HEK293 (cell line): ENCODE data around the gene WDR73.

Source experiments
- CTCF ChIA-PET: fragments of 350-600 bp; formaldehyde crosslinking; extraction: SDS; loops from one replicate; lab custom pipeline; 2021; ENCODE audit warnings: antibody characterized with exemption; lab: Yijun Ruan, JAX
- POLR2A ChIA-PET: fragments of 300-600 bp; formaldehyde crosslinking; extraction: SDS; loops from one replicate; lab custom pipeline; 2020; ENCODE audit warnings: antibody characterized with exemption, inconsistent platforms; lab: Yijun Ruan, JAX
- H3K27ac ChIP-seq: fragments of 200-500 bp; sonication (Bioruptor generic); 2 replicates; pipeline ENCODE4 v1.5.1; 2014; ENCODE audit warnings: low read depth, low read length, control low read depth, inconsistent platforms; ENCODE audit errors: extremely low read depth
- H3K36me3 ChIP-seq, 2 experiments: fragments of 200-500 bp in 1 of 2; sonication (Bioruptor generic) in 1 of 2; 1 replicate in 1 of 2; 2 replicates in 1 of 2; pipeline ENCODE4 v1.5.1; 2014 to 2017; ENCODE audit warnings: inconsistent platforms in 2 of 2, low read length in 2 of 2; ENCODE audit not compliant: control insufficient read depth in 2 of 2, insufficient read depth in 1 of 2
- H3K4me1 ChIP-seq: fragments of 200-500 bp; sonication (Bioruptor generic); 2 replicates; pipeline ENCODE4 v1.5.1; 2014; ENCODE audit warnings: mild to moderate bottlenecking, low read length, inconsistent platforms; ENCODE audit not compliant: control insufficient read depth, insufficient read depth
- H3K4me3 ChIP-seq: 2 replicates; pipeline ENCODE4 v1.5.1; 2011; ENCODE audit warnings: low read depth, mild to moderate bottlenecking, control low read depth, low read length, moderate library complexity
- H3K9me3 ChIP-seq: fragments of 200-500 bp; sonication (Bioruptor generic); 2 replicates; pipeline ENCODE4 v1.5.1; 2014; ENCODE audit warnings: low read depth, low read length, inconsistent platforms; ENCODE audit not compliant: control insufficient read depth, insufficient read depth
- IKZF3 ChIP-seq: fragments of 450-650 bp; IDR thresholded peaks from 2 replicates; pipeline ENCODE4 v1.5.0; 2018; ENCODE audit warnings: missing biosample characterization, mild to moderate bottlenecking, missing genetic modification characterization, moderate library complexity
- KLF10 ChIP-seq: fragments of 450-650 bp; IDR thresholded peaks from 2 replicates; pipeline ENCODE4 v1.5.1; 2018; ENCODE audit warnings: missing biosample characterization, mild to moderate bottlenecking, missing genetic modification characterization
- KLF7 ChIP-seq: fragments of 450-650 bp; formaldehyde crosslinking; IDR thresholded peaks from 2 replicates; pipeline ENCODE4 v1.5.1; 2016; ENCODE audit warnings: missing biosample characterization, missing genetic modification characterization, borderline replicate concordance
- KLF8 ChIP-seq: fragments of 450-650 bp; formaldehyde crosslinking; IDR thresholded peaks from 2 replicates; pipeline ENCODE4 v1.5.1; 2016; ENCODE audit warnings: missing biosample characterization, missing genetic modification characterization
- SP7 ChIP-seq: fragments of 450-650 bp; formaldehyde crosslinking; IDR thresholded peaks from 2 replicates; pipeline ENCODE4 v1.5.1; 2016; ENCODE audit warnings: missing biosample characterization, missing genetic modification characterization
- YY1 ChIP-seq: fragments of 450-650 bp; formaldehyde crosslinking; IDR thresholded peaks from 2 replicates; pipeline ENCODE4 v1.5.1; 2018; ENCODE audit warnings: missing biosample characterization, missing genetic modification characterization
- ZBTB21 ChIP-seq: fragments of 450-650 bp; formaldehyde crosslinking; IDR thresholded peaks from 2 replicates; pipeline ENCODE4 v1.5.1; 2017; ENCODE audit warnings: missing biosample characterization, missing genetic modification characterization
- ZBTB48 ChIP-seq: fragments of 450-650 bp; formaldehyde crosslinking; IDR thresholded peaks from 2 replicates; pipeline ENCODE4 v1.5.1; 2016; ENCODE audit warnings: missing biosample characterization, missing genetic modification characterization
- ZNF10 ChIP-seq: fragments of 450-650 bp; formaldehyde crosslinking; IDR thresholded peaks from 2 replicates; pipeline ENCODE4 v1.5.1; 2017; ENCODE audit warnings: missing biosample characterization, missing genetic modification characterization
- ZNF324 ChIP-seq: fragments of 450-650 bp; formaldehyde crosslinking; IDR thresholded peaks from 2 replicates; pipeline ENCODE4 v1.5.1; 2016; ENCODE audit warnings: missing biosample characterization, missing genetic modification characterization
- ZNF341 ChIP-seq: fragments of 450-650 bp; formaldehyde crosslinking; IDR thresholded peaks from 2 replicates; pipeline ENCODE4; 2016; ENCODE audit warnings: low read depth, missing biosample characterization, missing genetic modification characterization
- ZNF404 ChIP-seq: fragments of 450-650 bp; formaldehyde crosslinking; IDR thresholded peaks from 2 replicates; pipeline ENCODE4 v1.5.1; 2017; ENCODE audit warnings: missing biosample characterization, missing genetic modification characterization
- ZNF501 ChIP-seq: fragments of 450-650 bp; formaldehyde crosslinking; IDR thresholded peaks from 2 replicates; pipeline ENCODE4 v1.5.1; 2016; ENCODE audit warnings: missing biosample characterization, missing genetic modification characterization
- ZNF514 ChIP-seq: fragments of 450-650 bp; formaldehyde crosslinking; IDR thresholded peaks from 2 replicates; pipeline ENCODE4 v1.5.1; 2016; ENCODE audit warnings: missing biosample characterization, missing genetic modification characterization
- ZNF521 ChIP-seq: fragments of 450-650 bp; formaldehyde crosslinking; IDR thresholded peaks from 2 replicates; pipeline ENCODE4 v1.5.1; 2017; ENCODE audit warnings: missing biosample characterization, mild to moderate bottlenecking, missing genetic modification characterization
- ZNF660 ChIP-seq: fragments of 450-650 bp; IDR thresholded peaks from 2 replicates; pipeline ENCODE4 v1.5.1; 2018; ENCODE audit warnings: missing biosample characterization, mild to moderate bottlenecking, missing genetic modification characterization
- ZNF670 ChIP-seq: fragments of 450-650 bp; formaldehyde crosslinking; IDR thresholded peaks from 2 replicates; pipeline ENCODE4 v1.5.1; 2016; ENCODE audit warnings: missing biosample characterization, missing genetic modification characterization, low read depth
- ZNF677 ChIP-seq: fragments of 450-650 bp; IDR thresholded peaks from 2 replicates; pipeline ENCODE4 v1.5.0; 2018; ENCODE audit warnings: missing biosample characterization, mild to moderate bottlenecking, missing genetic modification characterization, moderate library complexity
- ZNF701 ChIP-seq: fragments of 450-650 bp; formaldehyde crosslinking; IDR thresholded peaks from 2 replicates; pipeline ENCODE4 v1.5.1; 2016; ENCODE audit warnings: missing biosample characterization, missing genetic modification characterization
- ZNF776 ChIP-seq: fragments of 450-650 bp; formaldehyde crosslinking; IDR thresholded peaks from 2 replicates; pipeline ENCODE4 v1.5.0; 2017; ENCODE audit warnings: missing biosample characterization, missing genetic modification characterization, borderline replicate concordance
- ZNF792 ChIP-seq: fragments of 450-650 bp; formaldehyde crosslinking; IDR thresholded peaks from 2 replicates; pipeline ENCODE4 v1.5.1; 2016; ENCODE audit warnings: missing biosample characterization, missing genetic modification characterization
- ZSCAN30 ChIP-seq: fragments of 450-650 bp; IDR thresholded peaks from 2 replicates; pipeline ENCODE4 v1.5.1; 2018; ENCODE audit warnings: missing biosample characterization, mild to moderate bottlenecking, missing genetic modification characterization, moderate library complexity
- ZXDB ChIP-seq: fragments of 450-650 bp; formaldehyde crosslinking; IDR thresholded peaks from 2 replicates; pipeline ENCODE4 v1.5.1; 2016; ENCODE audit warnings: missing biosample characterization, missing genetic modification characterization
- TF ChIP-seq, protein P1 (sequence below): fragments of 450-650 bp; formaldehyde crosslinking; IDR thresholded peaks from 2 replicates; pipeline ENCODE4 v1.5.1; 2016; ENCODE audit warnings: missing biosample characterization, missing genetic modification characterization
- TF ChIP-seq, protein P2 (sequence below): fragments of 450-650 bp; formaldehyde crosslinking; IDR thresholded peaks from 2 replicates; pipeline ENCODE4 v1.5.1; 2017; ENCODE audit warnings: missing biosample characterization, missing genetic modification characterization
- TF ChIP-seq, protein P3 (sequence below): fragments of 450-650 bp; formaldehyde crosslinking; IDR thresholded peaks from 2 replicates; pipeline ENCODE4 v1.5.0; 2017; ENCODE audit warnings: missing biosample characterization, missing genetic modification characterization, borderline replicate concordance
- TF ChIP-seq, protein P4 (sequence below): fragments of 450-650 bp; formaldehyde crosslinking; IDR thresholded peaks from 2 replicates; pipeline ENCODE4 v1.5.1; 2016; ENCODE audit warnings: missing biosample characterization, missing genetic modification characterization, borderline replicate concordance

WDR73 gene

DNA sequence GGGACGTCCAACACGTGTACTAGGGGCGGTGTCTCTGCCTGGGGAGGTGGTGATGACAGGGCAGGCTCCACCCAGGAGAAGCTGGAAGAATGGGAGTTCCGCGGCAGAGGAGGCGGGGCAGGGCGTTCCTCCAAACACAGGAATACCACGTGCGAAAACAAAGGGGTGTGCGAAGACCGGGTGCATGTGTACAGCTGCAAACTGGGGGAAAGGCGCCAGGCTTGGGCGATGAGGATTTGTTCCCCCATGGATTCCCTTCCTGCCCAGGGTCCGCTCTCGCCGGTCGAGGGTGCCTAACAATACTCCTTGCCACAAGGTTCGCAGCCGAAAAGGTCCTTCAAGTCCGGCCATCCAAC is 53.8 kb downstream of the WDR73 start (continued):
- TF ChIP-seq, protein P1, sequence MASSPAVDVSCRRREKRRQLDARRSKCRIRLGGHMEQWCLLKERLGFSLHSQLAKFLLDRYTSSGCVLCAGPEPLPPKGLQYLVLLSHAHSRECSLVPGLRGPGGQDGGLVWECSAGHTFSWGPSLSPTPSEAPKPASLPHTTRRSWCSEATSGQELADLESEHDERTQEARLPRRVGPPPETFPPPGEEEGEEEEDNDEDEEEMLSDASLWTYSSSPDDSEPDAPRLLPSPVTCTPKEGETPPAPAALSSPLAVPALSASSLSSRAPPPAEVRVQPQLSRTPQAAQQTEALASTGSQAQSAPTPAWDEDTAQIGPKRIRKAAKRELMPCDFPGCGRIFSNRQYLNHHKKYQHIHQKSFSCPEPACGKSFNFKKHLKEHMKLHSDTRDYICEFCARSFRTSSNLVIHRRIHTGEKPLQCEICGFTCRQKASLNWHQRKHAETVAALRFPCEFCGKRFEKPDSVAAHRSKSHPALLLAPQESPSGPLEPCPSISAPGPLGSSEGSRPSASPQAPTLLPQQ (tag by site-specific recombination): peak; percentile 77
- peak; percentile 91 for TF ChIP-seq KLF10 (tag by site-specific recombination)
- no peak for TF ChIP-seq YY1 (tag by site-specific recombination)
- TF ChIP-seq IKZF3 (tag by site-specific recombination): peak; percentile 87
- TF ChIP-seq, protein P2, sequence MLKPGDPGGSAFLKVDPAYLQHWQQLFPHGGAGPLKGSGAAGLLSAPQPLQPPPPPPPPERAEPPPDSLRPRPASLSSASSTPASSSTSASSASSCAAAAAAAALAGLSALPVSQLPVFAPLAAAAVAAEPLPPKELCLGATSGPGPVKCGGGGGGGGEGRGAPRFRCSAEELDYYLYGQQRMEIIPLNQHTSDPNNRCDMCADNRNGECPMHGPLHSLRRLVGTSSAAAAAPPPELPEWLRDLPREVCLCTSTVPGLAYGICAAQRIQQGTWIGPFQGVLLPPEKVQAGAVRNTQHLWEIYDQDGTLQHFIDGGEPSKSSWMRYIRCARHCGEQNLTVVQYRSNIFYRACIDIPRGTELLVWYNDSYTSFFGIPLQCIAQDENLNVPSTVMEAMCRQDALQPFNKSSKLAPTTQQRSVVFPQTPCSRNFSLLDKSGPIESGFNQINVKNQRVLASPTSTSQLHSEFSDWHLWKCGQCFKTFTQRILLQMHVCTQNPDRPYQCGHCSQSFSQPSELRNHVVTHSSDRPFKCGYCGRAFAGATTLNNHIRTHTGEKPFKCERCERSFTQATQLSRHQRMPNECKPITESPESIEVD (tag by site-specific recombination): no peak
- TF ChIP-seq ZNF10: 0 out of 2 replicates have a peak, but pooled peaks have one; percentile 8
- TF ChIP-seq ZSCAN30 (tag by site-specific recombination): 0 out of 2 replicates have a peak, but pooled peaks have one; percentile 35
- 0 out of 2 replicates have a peak, but pooled peaks have one; percentile 27 for TF ChIP-seq KLF8
- peak; percentile 47; the same call in 1 of the 2 replicates for TF ChIP-seq KLF7
- no peak for TF ChIP-seq ZNF670 (tag by site-specific recombination)
- peak; percentile 66; the same call in 1 of the 2 replicates for TF ChIP-seq ZNF324 (tag by site-specific recombination)
- no peak for TF ChIP-seq ZNF404
- peak; percentile 91 for TF ChIP-seq ZBTB48 (tag by site-specific recombination)
- no peak for TF ChIP-seq ZNF514 (tag by site-specific recombination)
- peak; percentile 36; the same call in 1 of the 2 replicates for TF ChIP-seq ZNF660 (tag by site-specific recombination)
- peak; percentile 33; the same call in 1 of the 2 replicates for TF ChIP-seq ZNF501 (tag by site-specific recombination)
- TF ChIP-seq SP7 (tag by site-specific recombination): peak; percentile 18; the same call in 1 of the 2 replicates
- TF ChIP-seq, protein P3, sequence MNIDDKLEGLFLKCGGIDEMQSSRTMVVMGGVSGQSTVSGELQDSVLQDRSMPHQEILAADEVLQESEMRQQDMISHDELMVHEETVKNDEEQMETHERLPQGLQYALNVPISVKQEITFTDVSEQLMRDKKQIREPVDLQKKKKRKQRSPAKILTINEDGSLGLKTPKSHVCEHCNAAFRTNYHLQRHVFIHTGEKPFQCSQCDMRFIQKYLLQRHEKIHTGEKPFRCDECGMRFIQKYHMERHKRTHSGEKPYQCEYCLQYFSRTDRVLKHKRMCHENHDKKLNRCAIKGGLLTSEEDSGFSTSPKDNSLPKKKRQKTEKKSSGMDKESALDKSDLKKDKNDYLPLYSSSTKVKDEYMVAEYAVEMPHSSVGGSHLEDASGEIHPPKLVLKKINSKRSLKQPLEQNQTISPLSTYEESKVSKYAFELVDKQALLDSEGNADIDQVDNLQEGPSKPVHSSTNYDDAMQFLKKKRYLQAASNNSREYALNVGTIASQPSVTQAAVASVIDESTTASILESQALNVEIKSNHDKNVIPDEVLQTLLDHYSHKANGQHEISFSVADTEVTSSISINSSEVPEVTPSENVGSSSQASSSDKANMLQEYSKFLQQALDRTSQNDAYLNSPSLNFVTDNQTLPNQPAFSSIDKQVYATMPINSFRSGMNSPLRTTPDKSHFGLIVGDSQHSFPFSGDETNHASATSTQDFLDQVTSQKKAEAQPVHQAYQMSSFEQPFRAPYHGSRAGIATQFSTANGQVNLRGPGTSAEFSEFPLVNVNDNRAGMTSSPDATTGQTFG (tag by site-specific recombination): no peak

DNA sequence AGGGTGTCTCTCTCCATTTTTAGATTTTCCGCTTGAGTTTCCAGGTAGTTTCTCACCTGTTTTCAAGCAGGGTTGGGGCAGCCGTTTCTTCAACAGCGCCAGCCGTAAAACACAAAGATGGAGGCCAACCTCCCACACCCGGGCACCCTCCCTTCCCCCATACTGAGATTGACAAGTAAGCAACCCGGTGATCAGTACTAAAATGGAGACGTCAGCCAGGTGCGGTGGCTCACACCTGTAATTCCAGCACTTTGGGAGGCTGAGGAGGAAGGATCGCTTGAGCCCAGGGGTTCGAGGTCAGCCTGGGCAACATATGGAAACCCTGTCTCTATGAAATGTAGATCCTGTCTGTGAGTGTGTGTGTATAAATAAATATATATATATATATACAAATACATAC is 54.2 kb downstream of the WDR73 start:
- Histone ChIP-seq H3K36me3 (peaks cover 0 to 10% of the 10 kb centered on the region in 2 experiments; a peak in 2 of 3 replicates), H3K9me3 (no peaks in the 10 kb centered on the region), H3K4me1 (peaks cover 16% of the 10 kb centered on the region), H3K27ac (no peak overlapping the region), H3K4me3 (no peak overlapping the region)
- CTCF ChIA-PET: interaction anchor here (0.8 to 3.8 kb wide), 28 partner anchors 9 to 569 kb away, joined by 3 to 29 read pairs (median 5); partner anchors contain the start of gene WDR73
- POLR2A ChIA-PET: interaction anchor here (0.8 to 2.6 kb wide), 7 partner anchors 24 to 131 kb away, joined by 3 to 29 read pairs (median 5); partner anchors contain the start of genes SEC11A and WDR73
- TF ChIP-seq ZNF792 (tag by site-specific recombination): no peak
- no peak for TF ChIP-seq ZNF776
- TF ChIP-seq ZNF677 (tag by site-specific recombination): no peak
- TF ChIP-seq, protein P4, sequence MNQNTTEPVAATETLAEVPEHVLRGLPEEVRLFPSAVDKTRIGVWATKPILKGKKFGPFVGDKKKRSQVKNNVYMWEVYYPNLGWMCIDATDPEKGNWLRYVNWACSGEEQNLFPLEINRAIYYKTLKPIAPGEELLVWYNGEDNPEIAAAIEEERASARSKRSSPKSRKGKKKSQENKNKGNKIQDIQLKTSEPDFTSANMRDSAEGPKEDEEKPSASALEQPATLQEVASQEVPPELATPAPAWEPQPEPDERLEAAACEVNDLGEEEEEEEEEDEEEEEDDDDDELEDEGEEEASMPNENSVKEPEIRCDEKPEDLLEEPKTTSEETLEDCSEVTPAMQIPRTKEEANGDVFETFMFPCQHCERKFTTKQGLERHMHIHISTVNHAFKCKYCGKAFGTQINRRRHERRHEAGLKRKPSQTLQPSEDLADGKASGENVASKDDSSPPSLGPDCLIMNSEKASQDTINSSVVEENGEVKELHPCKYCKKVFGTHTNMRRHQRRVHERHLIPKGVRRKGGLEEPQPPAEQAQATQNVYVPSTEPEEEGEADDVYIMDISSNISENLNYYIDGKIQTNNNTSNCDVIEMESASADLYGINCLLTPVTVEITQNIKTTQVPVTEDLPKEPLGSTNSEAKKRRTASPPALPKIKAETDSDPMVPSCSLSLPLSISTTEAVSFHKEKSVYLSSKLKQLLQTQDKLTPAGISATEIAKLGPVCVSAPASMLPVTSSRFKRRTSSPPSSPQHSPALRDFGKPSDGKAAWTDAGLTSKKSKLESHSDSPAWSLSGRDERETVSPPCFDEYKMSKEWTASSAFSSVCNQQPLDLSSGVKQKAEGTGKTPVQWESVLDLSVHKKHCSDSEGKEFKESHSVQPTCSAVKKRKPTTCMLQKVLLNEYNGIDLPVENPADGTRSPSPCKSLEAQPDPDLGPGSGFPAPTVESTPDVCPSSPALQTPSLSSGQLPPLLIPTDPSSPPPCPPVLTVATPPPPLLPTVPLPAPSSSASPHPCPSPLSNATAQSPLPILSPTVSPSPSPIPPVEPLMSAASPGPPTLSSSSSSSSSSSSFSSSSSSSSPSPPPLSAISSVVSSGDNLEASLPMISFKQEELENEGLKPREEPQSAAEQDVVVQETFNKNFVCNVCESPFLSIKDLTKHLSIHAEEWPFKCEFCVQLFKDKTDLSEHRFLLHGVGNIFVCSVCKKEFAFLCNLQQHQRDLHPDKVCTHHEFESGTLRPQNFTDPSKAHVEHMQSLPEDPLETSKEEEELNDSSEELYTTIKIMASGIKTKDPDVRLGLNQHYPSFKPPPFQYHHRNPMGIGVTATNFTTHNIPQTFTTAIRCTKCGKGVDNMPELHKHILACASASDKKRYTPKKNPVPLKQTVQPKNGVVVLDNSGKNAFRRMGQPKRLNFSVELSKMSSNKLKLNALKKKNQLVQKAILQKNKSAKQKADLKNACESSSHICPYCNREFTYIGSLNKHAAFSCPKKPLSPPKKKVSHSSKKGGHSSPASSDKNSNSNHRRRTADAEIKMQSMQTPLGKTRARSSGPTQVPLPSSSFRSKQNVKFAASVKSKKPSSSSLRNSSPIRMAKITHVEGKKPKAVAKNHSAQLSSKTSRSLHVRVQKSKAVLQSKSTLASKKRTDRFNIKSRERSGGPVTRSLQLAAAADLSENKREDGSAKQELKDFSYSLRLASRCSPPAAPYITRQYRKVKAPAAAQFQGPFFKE (tag by site-specific recombination): no peak
- TF ChIP-seq ZNF341 (tag by site-specific recombination): no peak
- no peak for TF ChIP-seq ZNF701
- TF ChIP-seq ZXDB (tag by site-specific recombination): no peak
- no peak for TF ChIP-seq ZNF521 (tag by site-specific recombination)
- TF ChIP-seq ZBTB21: no peak
- TF ChIP-seq, all 188 proteins: peak for 0
